ENCODE results near the gene CFAP92.
A peak's percentile ranks its signal among the peaks of the same experiment; 100 is the strongest.

The CFAP92 gene

GRCh38 chr3:129025108-129025507 is 31.2 kb upstream of the CFAP92 start:
- no peak for DNase-seq

- peak; percentile 17 to 39 for DNase-seq
Observed at GRCh38 chr3:129023909-129024308, 30.0 kb upstream of the CFAP92 start.

DNA sequence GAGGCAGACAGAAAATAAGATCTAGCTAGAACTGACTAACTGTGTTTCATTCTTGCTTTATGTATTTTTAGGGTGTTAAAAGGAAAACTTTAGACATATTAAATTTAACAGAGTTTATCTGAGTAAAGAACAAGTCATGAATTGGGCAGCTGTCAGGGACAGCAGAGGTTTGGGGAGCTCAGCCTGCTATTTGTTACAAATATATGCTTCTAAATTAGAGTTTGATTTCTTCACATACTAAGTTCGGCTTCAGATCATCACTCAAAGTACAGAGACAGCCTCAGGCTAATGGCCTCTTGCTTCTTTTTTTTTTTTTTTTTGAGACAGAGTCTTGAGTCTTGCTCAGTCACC is 29.1 kb upstream of the CFAP92 start:
- no peak for DNase-seq

DNA sequence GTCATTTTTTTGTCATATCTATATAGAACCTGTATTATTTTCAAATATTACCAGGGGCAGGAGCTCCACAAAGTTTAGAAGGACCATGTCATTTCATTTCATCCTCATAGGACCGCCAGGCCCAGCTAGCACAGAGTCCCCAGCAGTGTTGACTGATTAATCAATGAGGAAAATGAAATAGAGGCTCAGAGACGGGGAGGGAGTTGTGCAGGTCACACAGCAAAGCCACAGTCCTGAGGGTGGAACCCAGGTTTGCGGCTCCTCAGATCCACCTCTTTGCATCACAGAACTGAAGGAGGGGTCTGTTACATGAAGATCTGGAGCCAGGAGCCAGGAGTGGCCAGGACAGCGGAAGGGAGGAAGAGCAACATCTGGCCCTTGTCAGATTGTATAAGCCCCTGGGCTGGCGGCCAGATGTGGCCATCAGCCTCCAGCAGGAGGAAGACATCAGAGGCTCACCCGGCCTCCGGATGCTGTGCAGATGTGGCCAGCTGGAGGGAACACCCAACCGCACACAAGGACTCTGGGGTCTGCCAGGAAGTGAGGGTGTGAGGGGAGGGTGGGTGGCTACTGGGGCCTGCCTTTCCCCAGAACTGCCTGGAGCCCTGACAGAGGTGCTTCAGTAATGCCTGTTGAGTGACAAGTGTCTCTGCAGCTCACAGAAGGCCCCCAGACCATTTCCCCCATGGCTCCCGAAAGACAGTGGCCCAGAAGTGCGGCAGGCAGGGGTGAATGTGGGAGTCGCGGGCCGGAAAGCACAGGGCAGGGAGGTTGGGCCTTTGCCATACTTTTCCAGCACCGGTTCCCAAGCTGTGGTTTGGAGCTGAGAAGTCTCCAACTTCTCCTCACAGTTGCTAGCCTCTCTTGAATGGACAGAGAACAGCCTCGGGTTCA is 28.5 kb upstream of the CFAP92 start:
- no peak for DNase-seq

- DNase-seq: no peak
Observed at GRCh38 chr3:129021140-129021551, 27.3 kb upstream of the CFAP92 start.

- DNase-seq: no peak
Observed at GRCh38 chr3:129020691-129021090, 26.8 kb upstream of the CFAP92 start.

DNA sequence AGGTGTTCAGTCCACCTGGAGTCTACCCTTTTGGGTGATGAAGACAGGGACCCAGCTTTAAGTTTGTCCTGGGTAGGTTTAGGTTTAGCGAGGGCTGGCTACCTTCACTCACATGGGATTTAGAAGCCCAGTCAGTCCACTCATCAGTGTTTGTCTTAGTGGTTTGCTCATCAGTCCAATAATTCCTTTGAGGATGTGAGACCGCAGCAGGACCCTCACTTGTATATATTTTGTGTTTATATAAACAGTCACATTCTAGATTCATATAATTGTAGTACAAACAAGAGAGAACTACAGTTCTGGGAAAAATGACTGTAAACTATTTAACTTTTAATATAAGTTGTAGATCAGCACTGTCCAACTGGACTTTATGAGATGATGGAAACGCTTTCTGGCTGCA is 25.4 kb upstream of the CFAP92 start:
- DNase-seq: no peak

DNA sequence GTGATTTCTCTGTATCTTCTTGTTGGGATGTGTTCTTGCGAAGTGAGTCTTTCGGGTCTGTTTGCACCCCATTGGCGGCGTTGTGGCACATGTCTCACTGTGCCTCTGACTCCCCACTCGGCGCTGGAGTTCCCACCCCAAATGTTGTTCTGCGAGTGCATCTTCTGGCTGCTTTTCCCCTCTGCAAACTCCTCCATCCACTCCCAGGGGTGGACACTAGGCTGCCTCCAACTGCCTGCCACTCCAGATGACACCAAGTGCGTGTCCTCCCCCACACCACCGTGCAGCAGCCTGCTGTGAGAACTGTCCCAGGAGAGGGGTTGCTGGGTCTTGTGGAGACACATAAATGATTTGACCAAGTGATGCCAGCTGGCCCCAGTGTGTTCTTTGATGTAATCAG is 24.9 kb upstream of the CFAP92 start:
- DNase-seq: no peak

DNA sequence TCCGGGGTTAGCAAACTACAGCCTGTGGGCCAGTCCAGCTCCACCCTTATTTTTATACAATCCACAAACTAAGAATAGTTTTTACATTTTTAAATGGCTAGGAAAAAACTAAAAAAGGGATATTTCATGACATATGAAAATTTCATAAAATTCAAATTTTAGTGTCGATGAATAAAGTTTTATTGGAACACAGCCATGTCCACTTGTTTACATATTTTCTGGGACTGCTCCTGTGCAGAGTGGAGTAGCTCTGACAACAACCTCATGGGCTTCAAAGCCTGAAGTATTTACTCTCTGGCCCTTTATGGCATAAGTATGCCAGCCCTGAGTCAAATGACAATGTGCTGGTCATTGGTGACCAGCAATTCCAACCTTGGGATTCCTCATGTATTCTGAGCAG is 24.4 kb upstream of the CFAP92 start:
- no peak for DNase-seq

DNA sequence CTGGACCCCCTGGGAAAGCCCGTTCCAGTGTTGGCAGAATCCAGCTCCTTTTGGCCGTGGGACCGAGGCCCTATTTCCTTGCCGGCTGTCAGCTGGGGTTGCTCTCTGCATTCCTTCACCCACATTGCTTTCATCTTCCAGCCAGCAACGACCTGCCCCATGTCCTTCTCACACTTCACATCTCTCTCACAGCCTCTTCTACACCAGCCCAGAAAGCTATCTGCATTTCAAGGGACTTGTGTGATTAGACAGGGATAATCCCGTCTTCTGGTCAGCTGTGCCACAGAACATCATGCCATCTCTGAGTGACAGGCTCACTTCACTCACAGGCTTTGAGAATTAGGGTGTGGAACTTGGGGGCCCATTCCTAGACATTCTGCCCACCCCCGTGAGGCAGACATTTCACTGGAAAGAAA is 23.6 kb upstream of the CFAP92 start:
- no peak for DNase-seq

- DNase-seq: no peak
Observed at GRCh38 chr3:129016720-129017483, 23.0 kb upstream of the CFAP92 start.

DNA sequence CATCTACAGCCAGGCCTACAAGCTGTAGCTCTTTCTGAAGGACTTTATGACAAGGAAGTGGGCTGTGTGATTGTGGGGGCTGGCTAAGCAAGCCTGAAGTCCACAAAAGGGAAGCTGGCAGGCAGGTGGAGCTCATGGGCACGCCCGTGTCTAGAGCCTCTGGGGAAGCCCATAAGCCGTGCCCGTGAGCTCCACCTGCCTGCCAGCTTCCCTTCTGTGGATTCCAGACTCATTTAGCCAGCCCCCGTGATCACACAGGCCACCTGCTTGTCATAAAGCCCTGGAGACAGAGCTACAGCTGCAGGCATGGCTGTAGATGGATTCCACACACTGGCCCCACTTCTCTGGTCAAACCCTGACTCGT is 22.5 kb upstream of the CFAP92 start:
- no peak for DNase-seq

DNA sequence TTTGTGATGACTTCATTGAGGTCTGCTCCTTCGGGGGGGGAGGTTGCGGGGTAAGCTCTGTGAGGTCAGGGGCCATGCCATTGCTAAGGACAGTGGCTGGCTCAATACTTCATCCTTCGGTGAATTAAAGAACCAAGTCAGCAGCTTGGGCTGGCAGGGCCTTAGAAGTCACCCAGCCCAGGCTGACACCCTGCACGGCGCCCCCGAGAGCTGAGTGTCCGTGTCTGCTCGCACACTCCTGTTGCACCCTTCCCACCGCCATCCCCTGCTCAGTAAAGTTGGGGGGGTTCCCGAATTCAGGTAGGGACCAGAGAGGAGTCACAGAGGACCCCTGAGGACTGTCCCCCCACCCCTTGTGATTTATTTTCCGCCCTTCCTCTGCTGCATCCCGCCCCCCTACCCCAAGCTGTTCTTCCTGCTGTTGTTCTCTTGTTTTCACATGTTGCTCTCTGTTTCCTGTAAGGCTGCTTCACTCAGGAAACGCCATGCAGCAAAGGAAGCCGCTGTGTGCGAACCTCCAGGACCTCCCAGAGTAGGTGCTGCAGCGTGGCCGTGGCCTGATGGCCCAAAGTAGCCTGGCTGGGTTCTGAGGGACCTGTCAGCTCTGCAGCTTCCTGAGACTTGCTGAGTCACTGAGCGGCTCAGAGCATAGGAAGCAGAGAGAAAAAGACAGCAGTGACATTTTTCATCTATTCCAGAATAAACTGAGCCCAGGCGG is 21.7 kb upstream of the CFAP92 start:
- no peak for DNase-seq

DNA sequence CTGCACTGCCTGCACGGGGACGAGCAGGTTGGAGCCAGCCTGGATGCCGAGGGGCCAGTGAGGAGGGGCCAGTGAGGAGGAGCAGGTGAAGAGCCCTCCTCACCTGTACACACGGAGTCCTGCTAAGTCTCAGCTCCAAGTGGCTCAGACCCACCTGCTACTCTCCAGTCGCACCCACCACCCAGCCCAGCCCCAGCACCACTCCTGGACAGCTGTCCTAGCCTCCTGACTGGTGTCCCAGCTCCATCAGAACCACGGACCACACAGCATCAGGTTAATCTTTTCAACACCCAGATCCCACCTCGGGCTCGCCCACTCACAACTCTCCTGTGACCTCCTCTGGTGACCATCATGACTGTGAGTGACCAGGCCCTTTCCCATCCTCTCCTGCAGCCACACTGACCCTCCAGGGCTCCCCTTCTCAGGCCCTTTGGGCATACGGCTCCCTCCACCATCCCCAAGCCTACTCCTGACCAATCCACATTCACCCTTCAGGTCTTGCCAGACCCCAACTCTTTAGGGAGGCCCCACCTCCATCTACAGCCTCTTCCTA is 21.0 kb upstream of the CFAP92 start:
- DNase-seq: no peak

DNA sequence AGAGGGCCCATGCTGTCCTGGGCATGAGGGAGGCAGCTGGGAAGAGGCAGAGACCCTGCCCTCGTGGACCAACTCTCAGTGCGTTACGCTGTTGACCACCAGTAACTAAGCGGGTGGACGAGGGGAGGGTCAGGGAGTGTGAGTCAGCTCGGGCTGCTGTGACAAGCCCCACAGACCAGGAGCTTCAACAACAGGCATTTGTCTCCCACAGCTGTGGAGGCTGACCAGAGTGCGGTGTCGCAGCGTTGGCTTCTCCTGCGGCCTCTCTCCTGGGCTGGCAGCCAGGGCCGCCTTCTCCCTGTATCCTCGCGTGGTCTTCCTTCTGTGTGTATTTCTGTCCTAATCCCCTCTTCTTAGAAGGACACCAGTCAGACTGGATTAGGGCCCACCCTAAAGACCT is 20.3 kb upstream of the CFAP92 start:
- no peak for DNase-seq

- peak in 1 of 2 experiments; percentile 23 for DNase-seq
Observed at GRCh38 chr3:129013491-129013891, 19.6 kb upstream of the CFAP92 start.

- DNase-seq: no peak
Observed at GRCh38 chr3:129010310-129010956, 16.6 kb upstream of the CFAP92 start.

GRCh38 chr3:129009266-129009665 is 15.4 kb upstream of the CFAP92 start:
- DNase-seq: no peak

GRCh38 chr3:129007792-129008191 is 13.9 kb upstream of the CFAP92 start:
- no peak for DNase-seq

DNA sequence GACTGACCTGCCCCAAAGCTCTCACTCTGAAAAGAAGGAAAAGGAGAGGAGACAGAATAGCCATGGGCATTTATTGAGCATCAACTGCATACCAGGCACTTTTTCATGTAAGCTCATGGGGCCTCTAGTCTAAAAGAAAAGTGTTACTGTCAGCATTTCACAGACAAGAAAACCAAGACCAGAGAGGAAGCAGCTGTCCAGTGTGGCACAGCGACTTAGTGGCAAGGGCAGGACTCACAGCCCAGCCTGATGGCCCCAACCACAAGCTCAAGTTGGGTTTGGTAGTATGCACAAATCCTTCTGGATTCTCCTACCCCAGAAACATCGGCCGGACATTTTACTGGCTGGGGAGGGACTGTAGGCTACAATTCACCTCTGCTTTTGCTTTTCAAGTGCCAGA is 13.0 kb upstream of the CFAP92 start:
- DNase-seq: no peak

GRCh38 chr3:129005526-129006303 is 11.8 kb upstream of the CFAP92 start:
- peak in 1 of 2 experiments; percentile 41 for DNase-seq
